NCI-H510A treated with DMSO at 0.1 percent for 48 hours (cell line): Measurements from ENCODE around the gene TMEM53.
A peak's percentile ranks its signal among the peaks of the same experiment; 100 is the strongest.

Experiments used
- DNase-seq: peaks from one replicate; lab custom pipeline; 2025; lab: John Stamatoyannopoulos, UW

TMEM53 gene

GRCh38 chr1:44647896-44648295 is 26.4 kb downstream of the TMEM53 start:
- DNase-seq: no peak

GRCh38 chr1:44646261-44647110 is 27.8 kb downstream of the TMEM53 start:
- no peak for DNase-seq

- no peak for DNase-seq
These were observed 28.6 kb downstream of the TMEM53 start for GRCh38 chr1:44645476-44646244.

GRCh38 chr1:44644806-44645205 is 29.5 kb downstream of the TMEM53 start:
- DNase-seq: no peak

- DNase-seq: peak; percentile 31
These were observed 30.5 kb downstream of the TMEM53 start for GRCh38 chr1:44643721-44644334.

- peak; percentile 35 for DNase-seq
These were observed 31.4 kb downstream of the TMEM53 start for GRCh38 chr1:44642925-44643324.

- no peak for DNase-seq
These were observed 32.0 kb downstream of the TMEM53 start for GRCh38 chr1:44642255-44642654.

- no peak for DNase-seq
These were observed 32.9 kb downstream of the TMEM53 start for GRCh38 chr1:44641126-44642102.

GRCh38 chr1:44640200-44640853 is 34.0 kb downstream of the TMEM53 start:
- DNase-seq: peak; percentile 74

GRCh38 chr1:44637702-44638411 is 36.4 kb downstream of the TMEM53 start:
- DNase-seq: no peak

- no peak for DNase-seq
These were observed 37.3 kb downstream of the TMEM53 start for GRCh38 chr1:44636688-44637598.

GRCh38 chr1:44636083-44636687 is 38.1 kb downstream of the TMEM53 start:
- no peak for DNase-seq

- DNase-seq: no peak
These were observed 38.8 kb downstream of the TMEM53 start for GRCh38 chr1:44635439-44635838.

- no peak for DNase-seq
These were observed 39.6 kb downstream of the TMEM53 start for GRCh38 chr1:44634606-44635189.

- no peak for DNase-seq
These were observed 41.7 kb downstream of the TMEM53 start for GRCh38 chr1:44632598-44632997.

GRCh38 chr1:44631647-44632539 is 42.4 kb downstream of the TMEM53 start:
- peak; percentile 69 for DNase-seq

- DNase-seq: peak; percentile 59
These were observed 43.0 kb downstream of the TMEM53 start for GRCh38 chr1:44631333-44631646.

GRCh38 chr1:44630116-44630515 is 44.2 kb downstream of the TMEM53 start:
- no peak for DNase-seq
